ENCODE data around the gene ADGRG7.

ADGRG7 gene

GRCh38 chr3:100682854-100683760, 73.7 kb downstream of the ADGRG7 start:
- Histone ChIP-seq H3K9me3 (ENCODE audit: insufficient read depth, low read depth, low read length) (no peaks in the 10 kb centered on the region), H3K9ac (ENCODE audit: low read depth, low read length) (no peak overlapping the region), H3K4me3 (ENCODE audit: low read length) (no peak overlapping the region), H3K27me3 (ENCODE audit: insufficient read depth, low read length) (no peaks in the 10 kb centered on the region), H3K36me3 (ENCODE audit: insufficient read depth, low read depth, low read length) (no peaks in the 10 kb centered on the region), H3K4me1 (ENCODE audit: insufficient read depth, low read length) (no peaks in the 10 kb centered on the region), H3K27ac (ENCODE audit: low read length) (no peak overlapping the region)

DNA sequence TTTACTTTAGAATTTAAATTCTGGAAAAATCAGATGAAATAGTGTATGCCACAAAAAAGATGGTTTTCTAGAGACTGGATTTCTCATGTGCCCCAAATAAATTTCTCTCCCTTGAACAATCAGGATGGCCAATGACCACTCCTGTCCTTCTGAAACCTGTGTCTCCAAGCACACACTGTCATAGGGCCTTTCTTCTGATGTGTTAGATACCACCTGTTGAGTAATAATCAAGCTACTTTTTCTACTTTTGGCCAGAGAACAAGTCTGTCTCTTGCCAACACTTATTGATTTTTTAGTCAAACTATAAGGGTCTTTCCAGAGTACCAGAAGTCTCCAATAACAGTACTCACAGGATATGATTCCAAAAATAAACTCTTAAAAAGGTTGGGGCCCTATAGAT, 83.8 kb downstream of the ADGRG7 start:
- no peaks in the 10 kb centered on the region for H3K36me3 ChIP-seq (ENCODE audit: insufficient read depth, low read depth, low read length)

GRCh38 chr3:100695696-100696095, 86.3 kb downstream of the ADGRG7 start:
- no peak overlapping the region for H3K27ac ChIP-seq (ENCODE audit: low read length)
- H3K27me3 ChIP-seq (ENCODE audit: insufficient read depth, low read length) = peaks cover 8% of the 10 kb centered on the region
- H3K9me3 ChIP-seq (ENCODE audit: insufficient read depth, low read depth, low read length) = no peaks in the 10 kb centered on the region
- H3K9ac ChIP-seq (ENCODE audit: low read depth, low read length) = no peak overlapping the region
- H3K36me3 ChIP-seq (ENCODE audit: insufficient read depth, low read depth, low read length) = no peaks in the 10 kb centered on the region
- H3K4me1 ChIP-seq (ENCODE audit: insufficient read depth, low read length) = no peaks in the 10 kb centered on the region
- H3K4me3 ChIP-seq (ENCODE audit: low read length) = no peak overlapping the region

More for the DNA sequence above, 83.8 kb downstream of the ADGRG7 start:
- H3K4me3 ChIP-seq (ENCODE audit: low read length) = no peak overlapping the region
- no peaks in the 10 kb centered on the region for H3K9me3 ChIP-seq (ENCODE audit: insufficient read depth, low read depth, low read length)
- H3K27ac ChIP-seq (ENCODE audit: low read length) = no peak overlapping the region
- peaks cover 3% of the 10 kb centered on the region for H3K27me3 ChIP-seq (ENCODE audit: insufficient read depth, low read length)
- H3K9ac ChIP-seq (ENCODE audit: low read depth, low read length) = no peak overlapping the region
- no peaks in the 10 kb centered on the region for H3K4me1 ChIP-seq (ENCODE audit: insufficient read depth, low read length)

DNA sequence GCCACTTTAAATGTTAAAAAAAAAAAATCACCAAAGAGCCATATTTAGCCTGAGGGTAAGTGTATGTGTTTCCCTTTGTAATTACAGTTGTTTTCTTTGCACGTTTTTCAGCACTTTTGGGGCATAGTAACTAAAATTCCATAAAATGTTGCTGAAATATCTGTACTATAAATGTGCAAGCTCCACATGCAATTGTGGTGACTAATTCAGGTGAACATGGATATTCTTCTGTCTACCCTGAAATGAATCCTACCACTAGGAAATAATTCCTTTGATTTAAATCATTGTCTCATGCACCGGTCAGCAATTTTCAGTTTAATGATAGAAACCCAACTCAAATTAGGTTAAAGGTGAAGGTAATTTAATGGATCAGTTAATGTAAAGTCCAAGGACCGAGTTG, 86.8 kb downstream of the ADGRG7 start:
- Histone ChIP-seq H3K4me3 (ENCODE audit: low read length) (no peak overlapping the region), H3K36me3 (ENCODE audit: insufficient read depth, low read depth, low read length) (no peaks in the 10 kb centered on the region), H3K4me1 (ENCODE audit: insufficient read depth, low read length) (no peaks in the 10 kb centered on the region), H3K27me3 (ENCODE audit: insufficient read depth, low read length) (peaks cover 8% of the 10 kb centered on the region), H3K9ac (ENCODE audit: low read depth, low read length) (no peak overlapping the region), H3K27ac (ENCODE audit: low read length) (no peak overlapping the region), H3K9me3 (ENCODE audit: insufficient read depth, low read depth, low read length) (no peaks in the 10 kb centered on the region)

DNA sequence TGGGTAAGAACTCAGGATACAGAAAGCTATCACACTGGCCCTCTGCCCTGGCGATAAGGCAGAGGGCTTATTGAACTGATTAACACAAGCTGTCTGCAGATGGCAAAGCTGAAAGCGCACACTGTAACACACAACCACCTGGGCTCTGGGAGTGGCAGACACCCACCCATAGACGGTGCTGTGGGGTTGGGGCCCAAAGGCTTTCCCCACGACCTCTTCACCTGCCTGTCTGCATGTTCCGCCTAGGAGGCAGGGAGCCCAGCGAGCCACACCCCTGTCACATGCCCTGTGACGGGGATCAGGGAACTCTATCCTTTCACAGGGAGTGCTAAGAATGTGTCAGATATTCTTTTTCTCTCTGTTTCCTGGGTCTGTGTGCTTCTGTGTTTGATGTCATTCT, 87.8 kb downstream of the ADGRG7 start:
- no peaks in the 10 kb centered on the region; the same call in 1 of the 2 replicates for H3K4me1 ChIP-seq (ENCODE audit: insufficient read depth, low read length)
- H3K9me3 ChIP-seq (ENCODE audit: insufficient read depth, low read depth, low read length) = no peaks in the 10 kb centered on the region
- no peak overlapping the region for H3K4me3 ChIP-seq (ENCODE audit: low read length)
- H3K9ac ChIP-seq (ENCODE audit: low read depth, low read length) = no peak overlapping the region
- H3K27me3 ChIP-seq (ENCODE audit: insufficient read depth, low read length) = peaks cover 8% of the 10 kb centered on the region
- H3K27ac ChIP-seq (ENCODE audit: low read length) = no peak overlapping the region
- no peaks in the 10 kb centered on the region for H3K36me3 ChIP-seq (ENCODE audit: insufficient read depth, low read depth, low read length)

GRCh38 chr3:100697723-100698285, 88.4 kb downstream of the ADGRG7 start:
- H3K9me3 ChIP-seq (ENCODE audit: insufficient read depth, low read depth, low read length) = no peaks in the 10 kb centered on the region
- H3K27me3 ChIP-seq (ENCODE audit: insufficient read depth, low read length) = peaks cover 8% of the 10 kb centered on the region
- H3K36me3 ChIP-seq (ENCODE audit: insufficient read depth, low read depth, low read length) = no peaks in the 10 kb centered on the region
- no peak overlapping the region for H3K9ac ChIP-seq (ENCODE audit: low read depth, low read length)
- no peak overlapping the region for H3K27ac ChIP-seq (ENCODE audit: low read length)
- H3K4me1 ChIP-seq (ENCODE audit: insufficient read depth, low read length) = no peaks in the 10 kb centered on the region; the same call in 1 of the 2 replicates
- no peak overlapping the region for H3K4me3 ChIP-seq (ENCODE audit: low read length)

DNA sequence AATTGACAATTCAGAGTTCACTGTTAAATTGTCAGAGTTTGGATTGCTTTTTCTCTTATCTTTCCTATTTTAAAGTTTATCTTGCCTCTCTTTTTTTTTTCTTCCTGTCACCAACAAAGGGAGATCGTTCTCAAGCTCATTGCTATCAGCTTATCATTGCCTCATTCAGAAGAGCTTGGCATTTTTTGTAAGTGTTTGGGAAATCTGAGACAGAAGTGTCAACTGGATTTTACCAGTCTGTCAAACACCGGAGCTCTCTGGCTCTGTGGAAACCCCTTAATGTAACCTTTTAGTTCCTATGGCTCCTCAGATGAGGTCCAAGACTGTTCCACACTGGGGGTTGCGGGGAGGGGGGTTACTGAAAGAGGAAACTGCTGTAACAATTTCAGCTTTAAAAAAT, 89.3 kb downstream of the ADGRG7 start:
- Histone ChIP-seq H3K27ac (ENCODE audit: low read length) (no peak overlapping the region), H3K36me3 (ENCODE audit: insufficient read depth, low read depth, low read length) (no peaks in the 10 kb centered on the region), H3K9me3 (ENCODE audit: insufficient read depth, low read depth, low read length) (no peaks in the 10 kb centered on the region), H3K27me3 (ENCODE audit: insufficient read depth, low read length) (peaks cover 13% of the 10 kb centered on the region), H3K4me1 (ENCODE audit: insufficient read depth, low read length) (no peaks in the 10 kb centered on the region; the same call in 1 of the 2 replicates), H3K9ac (ENCODE audit: low read depth, low read length) (no peak overlapping the region), H3K4me3 (ENCODE audit: low read length) (no peak overlapping the region)

DNA sequence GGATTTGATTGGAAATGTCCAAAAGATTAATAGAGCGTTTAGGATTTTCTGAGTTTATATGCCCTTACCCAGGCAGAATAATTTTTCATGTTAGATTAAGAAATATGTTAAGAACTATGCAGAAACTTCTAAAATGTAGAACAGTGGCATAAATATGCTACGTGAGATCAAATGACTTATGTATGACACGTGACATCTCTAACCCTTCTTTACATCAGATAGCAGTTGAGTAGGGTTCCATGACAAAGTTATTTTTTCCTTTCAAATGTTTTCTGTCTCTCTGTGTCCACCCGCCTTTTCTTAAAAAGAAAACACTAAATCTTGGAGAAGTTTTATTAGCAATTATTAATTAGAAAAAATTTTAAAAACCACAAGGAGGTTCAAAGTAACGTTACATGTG, 91.3 kb downstream of the ADGRG7 start:
- Histone ChIP-seq H3K27me3 (ENCODE audit: insufficient read depth, low read length) (peaks cover 32% of the 10 kb centered on the region), H3K27ac (ENCODE audit: low read length) (no peak overlapping the region), H3K36me3 (ENCODE audit: insufficient read depth, low read depth, low read length) (no peaks in the 10 kb centered on the region), H3K4me3 (ENCODE audit: low read length) (no peak overlapping the region), H3K4me1 (ENCODE audit: insufficient read depth, low read length) (no peaks in the 10 kb centered on the region; the same call in 1 of the 2 replicates), H3K9me3 (ENCODE audit: insufficient read depth, low read depth, low read length) (no peaks in the 10 kb centered on the region), H3K9ac (ENCODE audit: low read depth, low read length) (no peak overlapping the region)

DNA sequence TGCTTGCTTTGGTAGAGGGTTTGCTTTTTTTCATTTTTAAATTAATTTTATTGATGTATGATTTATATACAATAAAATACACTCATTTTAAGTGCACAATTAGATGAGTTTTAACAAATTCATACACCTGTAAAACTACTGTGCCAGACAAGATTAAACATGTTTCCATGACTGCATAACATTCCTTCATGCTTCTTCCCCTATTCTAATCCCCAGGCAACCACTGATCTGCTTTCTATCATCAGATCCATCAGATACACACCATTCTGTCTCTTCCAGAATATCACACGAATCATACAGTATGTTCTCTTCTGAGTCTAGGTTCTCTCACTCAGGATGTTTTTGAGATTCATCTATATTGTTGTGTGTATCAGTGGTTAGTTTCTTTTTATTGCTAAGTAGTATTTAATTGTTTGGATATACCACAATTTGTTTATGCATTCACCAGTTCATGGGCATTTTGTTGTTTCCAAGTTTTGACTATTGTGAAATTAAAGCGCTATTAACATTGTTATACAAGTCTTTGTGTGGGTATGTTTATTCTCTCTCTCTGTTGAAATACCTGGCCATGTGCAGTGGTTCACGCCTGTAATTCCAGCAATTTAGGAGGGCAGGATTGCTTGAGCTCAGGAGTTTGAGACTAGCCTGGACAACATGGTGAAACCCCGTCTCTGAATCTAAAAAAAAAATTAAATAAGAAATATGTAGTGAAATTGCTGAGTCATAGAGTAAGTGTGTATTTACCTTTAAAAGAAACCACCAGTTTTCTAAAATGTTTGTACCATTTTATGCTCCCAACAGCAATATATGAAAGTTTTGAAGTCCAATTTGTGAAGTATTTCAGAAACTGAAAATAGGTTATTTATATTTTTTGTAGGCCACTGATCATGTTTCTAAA, 92.9 kb downstream of the ADGRG7 start:
- H3K27me3 ChIP-seq (ENCODE audit: insufficient read depth, low read length) = peaks cover 48% of the 10 kb centered on the region
- no peaks in the 10 kb centered on the region for H3K36me3 ChIP-seq (ENCODE audit: insufficient read depth, low read depth, low read length)
- H3K4me1 ChIP-seq (ENCODE audit: insufficient read depth, low read length) = no peaks in the 10 kb centered on the region; the same call in 1 of the 2 replicates
- H3K27ac ChIP-seq (ENCODE audit: low read length) = no peak overlapping the region
- H3K9me3 ChIP-seq (ENCODE audit: insufficient read depth, low read depth, low read length) = no peaks in the 10 kb centered on the region
- H3K4me3 ChIP-seq (ENCODE audit: low read length) = no peak overlapping the region
- H3K9ac ChIP-seq (ENCODE audit: low read depth, low read length) = no peak overlapping the region

GRCh38 chr3:100702980-100703345, 93.6 kb downstream of the ADGRG7 start:
- H3K4me3 ChIP-seq (ENCODE audit: low read length) = no peak overlapping the region
- no peak overlapping the region for H3K27ac ChIP-seq (ENCODE audit: low read length)
- H3K9ac ChIP-seq (ENCODE audit: low read depth, low read length) = no peak overlapping the region
- H3K4me1 ChIP-seq (ENCODE audit: insufficient read depth, low read length) = no peaks in the 10 kb centered on the region; the same call in 1 of the 2 replicates
- peaks cover 55% of the 10 kb centered on the region for H3K27me3 ChIP-seq (ENCODE audit: insufficient read depth, low read length)
- H3K9me3 ChIP-seq (ENCODE audit: insufficient read depth, low read depth, low read length) = no peaks in the 10 kb centered on the region
- no peaks in the 10 kb centered on the region for H3K36me3 ChIP-seq (ENCODE audit: insufficient read depth, low read depth, low read length)

DNA sequence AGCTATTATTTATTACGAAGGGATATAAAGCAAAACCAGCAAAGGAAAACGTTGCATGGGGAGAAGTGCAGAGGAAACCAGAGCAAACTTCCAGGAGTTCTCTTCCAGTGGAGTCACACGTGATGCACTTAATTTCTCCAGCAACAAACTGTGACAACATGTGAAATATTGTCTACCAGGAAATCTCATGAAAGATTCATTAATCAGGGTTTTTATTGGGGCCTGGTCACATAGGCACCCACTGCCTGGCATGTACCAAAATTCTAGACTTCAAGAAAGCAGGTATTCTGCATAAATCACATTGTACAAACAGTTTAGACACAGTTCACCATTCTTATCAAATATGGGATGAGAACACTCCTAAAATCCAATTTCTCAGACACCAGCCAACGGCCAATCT, 94.5 kb downstream of the ADGRG7 start:
- peaks cover 55% of the 10 kb centered on the region for H3K27me3 ChIP-seq (ENCODE audit: insufficient read depth, low read length)
- H3K9ac ChIP-seq (ENCODE audit: low read depth, low read length) = no peak overlapping the region
- H3K27ac ChIP-seq (ENCODE audit: low read length) = no peak overlapping the region
- H3K4me3 ChIP-seq (ENCODE audit: low read length) = no peak overlapping the region
- no peaks in the 10 kb centered on the region for H3K9me3 ChIP-seq (ENCODE audit: insufficient read depth, low read depth, low read length)
- H3K36me3 ChIP-seq (ENCODE audit: insufficient read depth, low read depth, low read length) = no peaks in the 10 kb centered on the region
- no peaks in the 10 kb centered on the region; the same call in 1 of the 2 replicates for H3K4me1 ChIP-seq (ENCODE audit: insufficient read depth, low read length)

Measured in iPS-20b (cell line).